ENCODE measurements around the gene RFXANK.
"Not testable (repeated sequence)": the region's sequence is repeated elsewhere in the genome, so short reads cannot be mapped to it uniquely, and the experiment has no call there.

The RFXANK gene, protein sequence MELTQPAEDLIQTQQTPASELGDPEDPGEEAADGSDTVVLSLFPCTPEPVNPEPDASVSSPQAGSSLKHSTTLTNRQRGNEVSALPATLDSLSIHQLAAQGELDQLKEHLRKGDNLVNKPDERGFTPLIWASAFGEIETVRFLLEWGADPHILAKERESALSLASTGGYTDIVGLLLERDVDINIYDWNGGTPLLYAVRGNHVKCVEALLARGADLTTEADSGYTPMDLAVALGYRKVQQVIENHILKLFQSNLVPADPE

DNA sequence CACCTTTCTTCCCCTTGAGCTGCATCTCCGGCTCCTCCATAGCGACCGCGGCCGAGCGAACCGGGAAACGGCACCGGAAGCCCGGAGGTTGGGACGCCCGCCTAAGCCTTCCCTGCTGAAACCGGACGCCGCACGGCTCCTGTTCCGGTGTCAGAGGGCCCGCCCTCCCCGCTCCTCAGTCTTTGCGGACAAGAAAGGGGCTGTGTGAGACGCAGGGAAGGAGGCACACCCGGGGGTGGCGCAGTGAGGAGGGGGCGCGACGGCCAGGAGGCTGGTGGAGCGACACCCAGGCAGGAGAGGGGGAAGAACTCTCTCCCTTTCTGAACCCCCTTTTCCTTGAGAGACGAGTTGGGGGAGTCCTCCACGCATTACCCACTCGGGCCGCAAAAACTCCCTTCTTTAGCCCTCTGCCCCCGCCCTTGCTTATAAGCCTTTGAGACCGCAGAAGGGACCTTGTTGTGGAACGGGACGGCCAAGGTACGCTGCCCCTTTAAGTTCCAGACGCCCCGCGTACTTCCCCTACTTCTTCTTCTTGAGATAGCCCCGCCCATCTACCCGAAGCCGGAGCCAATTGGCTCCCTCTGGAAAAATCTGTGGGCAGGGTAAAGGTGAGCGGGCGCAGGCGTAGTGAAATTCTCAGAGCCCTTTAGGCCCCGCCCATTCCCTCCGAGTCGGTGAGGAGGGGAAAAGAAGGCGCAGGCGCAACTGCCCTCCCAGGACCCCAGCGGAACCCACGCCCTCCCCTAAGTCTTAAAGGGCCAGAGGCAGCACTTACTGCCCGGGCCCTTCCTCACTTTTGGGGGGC lies at the start of gene RFXANK, which contains the start of gene BORCS8:
Gene RFXANK, plus strand, starts transcription at position 181 of the 805 bp plus-strand sequence. CDS start 1,689 bp downstream, outside the sequence.
Gene BORCS8, minus strand, starts transcription at position 75 of the 805 bp plus-strand sequence. Its CDS starts 35 bp downstream, at position 40.
- peak; percentile 100 for DNase-seq (ENCODE audit: low spot score)

DNA sequence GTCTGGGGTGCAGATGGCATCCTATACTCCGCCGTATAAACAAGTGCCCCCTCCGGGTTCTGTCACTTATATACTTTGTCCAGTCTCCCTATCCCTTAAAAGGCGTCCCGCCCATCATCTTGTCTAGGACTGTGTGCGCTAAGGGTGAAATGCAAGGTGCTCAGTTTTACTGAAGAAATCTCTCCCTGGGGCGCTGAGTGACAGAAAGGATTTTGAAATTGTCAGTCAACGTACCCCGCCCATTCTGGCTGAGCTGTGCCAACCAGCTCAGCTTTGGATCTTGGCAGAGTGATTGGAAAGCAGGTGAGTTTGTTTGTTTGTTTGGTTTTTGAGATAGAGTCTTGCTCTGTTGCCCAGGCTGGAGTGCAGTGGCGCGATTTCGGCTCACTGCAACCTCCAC lies 49.7 kb upstream of the RFXANK start:
- no peak for DNase-seq (ENCODE audit: low spot score)

DNA sequence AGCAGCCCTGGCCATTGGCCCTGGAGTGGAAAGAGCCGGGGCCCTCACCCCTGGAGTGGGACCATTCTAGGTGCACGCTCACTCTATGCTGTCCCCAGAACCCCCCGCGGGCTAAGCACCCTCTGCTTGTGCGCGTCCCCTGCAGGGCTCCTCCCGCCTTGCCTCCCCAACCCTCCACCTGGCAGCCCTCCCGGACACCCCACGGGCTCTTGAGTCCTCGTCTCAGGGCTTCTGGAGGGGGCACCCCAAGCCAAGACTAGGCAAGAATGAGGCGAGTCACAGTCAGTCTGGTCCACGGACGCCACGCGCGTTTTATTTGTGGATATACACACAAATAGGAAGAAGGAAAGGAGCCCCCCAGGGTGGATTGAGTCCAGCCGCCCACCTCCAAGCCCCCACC lies 46.8 kb upstream of the RFXANK start:
- no peak for DNase-seq (ENCODE audit: low spot score)

DNA sequence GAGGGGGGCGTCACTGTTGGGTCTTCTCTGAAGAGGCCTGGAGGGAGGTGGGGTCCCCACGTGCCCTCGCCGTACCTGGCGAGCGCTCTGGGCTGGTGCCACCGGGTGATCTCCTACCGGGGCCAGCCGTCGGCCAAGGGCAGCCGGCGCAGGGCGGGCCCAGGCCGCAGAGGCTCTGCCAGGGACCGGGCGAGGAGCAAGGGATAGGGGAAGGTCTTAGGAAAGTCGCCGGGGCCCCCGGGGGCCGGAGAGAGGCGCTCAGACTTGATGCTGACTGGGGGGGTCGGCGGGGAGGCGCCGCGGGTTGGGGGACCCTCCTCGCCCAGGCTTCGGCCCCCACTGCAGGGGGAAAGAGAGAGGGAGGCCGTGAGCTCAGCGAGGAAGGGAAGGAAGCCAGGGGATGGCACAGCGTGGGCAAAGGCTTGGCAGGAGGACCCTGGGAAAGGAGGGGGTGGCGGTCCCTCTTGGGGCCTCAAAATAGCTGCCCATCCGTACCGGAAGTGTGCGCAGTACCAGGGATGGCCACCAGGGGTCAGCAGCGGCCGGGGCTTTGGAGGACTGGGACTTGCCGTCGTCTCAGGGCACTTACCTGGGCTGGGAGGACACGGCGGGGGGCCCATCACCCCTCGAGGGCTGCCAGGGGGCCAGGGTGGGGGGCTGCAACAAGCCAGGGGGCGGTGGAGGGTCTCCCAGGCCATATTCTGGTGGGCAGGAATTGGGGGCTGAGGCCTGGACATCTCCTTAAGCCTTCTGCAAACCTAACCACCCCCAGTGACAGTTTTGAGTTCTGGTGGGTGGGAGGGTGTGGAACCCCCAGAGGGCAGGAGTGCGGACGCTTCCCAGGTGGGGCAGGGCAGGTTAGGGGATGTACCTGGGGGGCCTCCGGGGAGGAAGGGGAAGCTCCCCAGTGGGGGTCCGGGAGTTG lies 46.1 kb upstream of the RFXANK start:
- DNase-seq (ENCODE audit: low spot score): peak; percentile 64

DNA sequence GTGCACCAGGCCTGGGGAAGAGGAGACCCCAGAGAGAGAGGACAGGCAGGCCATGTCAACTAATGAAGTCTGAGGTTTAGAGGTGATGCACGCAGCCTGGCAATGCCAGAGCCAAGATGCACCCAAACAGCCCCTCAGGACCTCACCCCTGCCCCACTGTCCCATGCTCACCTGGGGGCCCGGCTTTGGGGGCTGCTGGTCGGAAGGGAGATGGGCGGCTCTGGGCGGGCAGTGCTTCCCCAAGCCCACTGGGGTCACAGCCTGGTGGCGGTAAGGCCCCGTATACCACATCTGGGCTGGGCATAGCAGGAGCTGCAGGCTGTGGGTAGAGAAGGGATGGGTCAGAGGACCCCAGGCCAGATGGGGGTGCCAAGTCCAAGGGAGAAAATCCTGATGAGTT lies 45.2 kb upstream of the RFXANK start:
- DNase-seq (ENCODE audit: low spot score): no peak

DNA sequence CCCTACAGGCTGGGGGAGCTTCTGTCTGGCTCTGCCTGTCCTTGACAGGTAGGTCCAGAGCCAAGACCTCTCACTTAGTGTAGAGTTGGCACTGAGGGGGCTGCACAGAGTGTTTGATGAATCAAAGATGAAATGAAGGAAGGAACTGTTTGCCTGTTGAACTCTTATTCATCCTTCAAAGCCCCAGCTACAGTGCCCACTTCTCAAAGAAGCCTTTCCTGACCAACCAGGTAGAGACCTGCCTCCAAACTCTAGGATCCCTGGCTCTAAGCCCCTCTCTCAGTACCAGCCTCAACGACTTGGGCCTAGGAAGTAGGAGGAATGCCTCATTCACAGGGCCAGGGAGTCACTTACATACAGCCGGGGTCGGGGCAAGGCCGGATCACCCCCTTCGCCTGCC lies 44.7 kb upstream of the RFXANK start:
- DNase-seq (ENCODE audit: low spot score): no peak

DNA sequence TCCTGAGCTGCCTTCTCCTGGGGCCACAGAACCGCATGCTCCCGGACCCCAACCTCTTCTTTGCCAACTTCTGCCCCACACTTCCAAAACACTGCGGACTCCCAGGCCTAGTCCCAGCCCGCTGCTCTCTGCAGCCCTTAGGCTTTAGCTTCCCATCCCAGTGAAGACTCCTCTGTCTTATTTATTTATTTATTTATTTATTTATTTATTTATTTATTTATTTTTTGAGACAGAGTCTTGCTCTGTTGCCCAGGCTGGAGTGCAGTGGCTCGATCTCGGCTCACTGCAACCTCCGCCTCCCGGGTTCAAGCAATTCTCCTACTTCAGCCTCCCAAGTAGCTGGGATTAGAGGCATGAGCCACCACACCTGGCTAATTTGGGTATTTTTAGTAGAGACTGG lies 43.6 kb upstream of the RFXANK start:
- not testable (repeated sequence) for DNase-seq (ENCODE audit: low spot score)

DNA sequence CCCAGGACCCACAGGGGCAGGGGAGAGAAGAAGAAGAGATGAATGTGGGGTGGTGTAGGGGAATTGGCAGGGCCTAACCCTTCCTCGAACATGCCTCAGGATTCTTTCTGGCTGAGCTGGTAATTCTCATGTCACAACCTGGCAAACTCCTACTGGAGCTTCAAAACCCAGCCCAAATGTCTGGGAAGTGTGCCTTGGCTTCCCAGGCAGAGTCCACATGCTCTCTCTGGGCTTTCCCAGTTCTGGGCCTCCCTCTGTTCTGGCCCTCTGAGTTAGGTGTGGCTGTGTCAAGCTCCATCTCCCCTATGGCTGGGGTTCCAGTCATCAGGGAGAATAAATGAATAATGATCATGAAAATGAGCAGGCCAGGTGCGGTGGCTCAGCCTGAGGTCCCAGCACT lies 42.6 kb upstream of the RFXANK start:
- no peak for DNase-seq (ENCODE audit: low spot score)

DNA sequence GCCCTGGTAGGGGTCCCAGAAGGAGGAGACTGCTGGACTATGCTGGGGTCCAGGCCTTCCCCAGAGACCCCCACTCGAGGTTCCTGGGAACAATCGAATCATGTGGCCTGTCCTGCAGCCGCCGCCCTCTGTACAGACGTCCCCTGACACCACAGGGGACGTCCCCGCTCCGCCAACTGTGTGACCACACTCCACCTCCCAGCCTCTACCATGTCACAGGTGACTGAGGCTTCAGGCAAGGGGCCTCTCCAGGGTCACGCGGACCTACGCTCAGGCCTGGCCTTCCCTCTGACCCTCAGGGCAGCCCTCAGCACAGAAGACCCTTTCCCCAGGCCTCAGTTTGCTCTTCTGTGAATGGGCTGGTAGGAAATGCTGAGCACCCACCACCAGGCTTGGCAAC lies 40.6 kb upstream of the RFXANK start:
- DNase-seq (ENCODE audit: low spot score): no peak

DNA sequence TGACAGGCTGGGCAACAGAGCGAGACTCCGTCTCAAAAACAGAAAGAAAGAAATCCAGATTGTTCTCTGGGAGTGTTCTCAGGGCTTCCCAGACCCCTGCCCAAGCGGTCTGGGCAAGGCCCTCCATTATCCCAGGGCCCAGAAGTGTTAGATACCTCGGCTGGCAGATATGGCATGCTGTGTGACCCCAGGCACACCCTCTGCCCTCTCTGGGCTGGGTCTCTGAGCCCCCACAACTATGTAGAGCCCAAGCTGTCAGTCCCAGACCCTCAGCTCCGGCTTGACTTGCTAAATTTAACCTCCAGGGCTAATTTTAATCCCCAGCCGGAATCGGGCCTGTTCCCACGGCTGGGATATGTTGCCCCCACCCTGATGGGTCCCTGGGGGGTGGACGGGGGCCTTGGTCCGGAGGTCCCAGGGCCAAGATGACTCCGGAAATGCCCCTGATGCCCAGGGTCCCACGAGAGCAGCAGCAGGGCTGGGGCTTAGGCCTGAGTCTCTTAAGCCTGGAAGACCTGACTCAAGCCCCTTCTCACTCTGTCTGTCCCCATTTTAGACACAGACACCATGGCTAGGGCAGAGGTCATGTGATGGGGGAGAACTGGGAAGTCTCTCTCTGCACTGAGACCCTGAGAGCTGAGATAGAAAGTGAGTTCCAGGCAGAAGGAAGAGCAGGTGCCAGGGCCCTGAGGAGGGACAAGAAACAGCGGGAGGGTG lies 39.2 kb upstream of the RFXANK start:
- DNase-seq (ENCODE audit: low spot score): no peak

DNA sequence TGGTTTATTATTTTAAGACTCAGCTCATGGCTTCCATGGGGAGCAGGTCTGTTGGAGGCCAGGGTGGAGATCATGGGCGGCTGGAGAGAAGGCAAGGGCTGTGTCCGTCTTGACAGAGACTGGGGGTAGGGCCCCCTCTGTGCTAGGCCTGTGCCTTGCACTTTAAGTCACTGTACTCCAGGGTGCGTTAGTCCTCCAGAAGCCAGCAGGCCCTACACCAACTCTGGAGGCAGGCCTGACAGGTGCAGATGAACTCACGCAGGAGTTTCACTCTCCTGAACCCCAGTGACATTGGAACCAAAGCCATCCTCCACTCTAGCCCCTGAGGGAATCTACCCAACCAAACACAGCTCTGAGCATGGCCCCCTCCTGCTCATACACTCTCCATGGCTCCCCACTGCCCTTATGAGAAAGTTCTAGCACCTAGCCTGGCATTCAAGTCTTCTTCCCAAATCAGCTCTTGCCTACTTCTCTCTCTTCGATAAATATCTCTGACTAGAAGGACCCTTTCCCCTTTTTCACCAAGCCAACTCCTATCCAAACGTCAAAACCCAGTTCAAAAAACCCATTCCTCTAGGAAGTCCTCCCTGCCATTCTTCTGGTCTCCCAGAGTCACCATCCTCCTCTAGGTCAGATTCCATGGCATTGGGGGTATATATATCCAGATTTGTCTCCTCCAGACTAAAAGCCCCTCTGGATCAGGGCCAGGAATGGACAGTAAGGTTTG lies 37.1 kb upstream of the RFXANK start:
- no peak for DNase-seq (ENCODE audit: low spot score)

DNA sequence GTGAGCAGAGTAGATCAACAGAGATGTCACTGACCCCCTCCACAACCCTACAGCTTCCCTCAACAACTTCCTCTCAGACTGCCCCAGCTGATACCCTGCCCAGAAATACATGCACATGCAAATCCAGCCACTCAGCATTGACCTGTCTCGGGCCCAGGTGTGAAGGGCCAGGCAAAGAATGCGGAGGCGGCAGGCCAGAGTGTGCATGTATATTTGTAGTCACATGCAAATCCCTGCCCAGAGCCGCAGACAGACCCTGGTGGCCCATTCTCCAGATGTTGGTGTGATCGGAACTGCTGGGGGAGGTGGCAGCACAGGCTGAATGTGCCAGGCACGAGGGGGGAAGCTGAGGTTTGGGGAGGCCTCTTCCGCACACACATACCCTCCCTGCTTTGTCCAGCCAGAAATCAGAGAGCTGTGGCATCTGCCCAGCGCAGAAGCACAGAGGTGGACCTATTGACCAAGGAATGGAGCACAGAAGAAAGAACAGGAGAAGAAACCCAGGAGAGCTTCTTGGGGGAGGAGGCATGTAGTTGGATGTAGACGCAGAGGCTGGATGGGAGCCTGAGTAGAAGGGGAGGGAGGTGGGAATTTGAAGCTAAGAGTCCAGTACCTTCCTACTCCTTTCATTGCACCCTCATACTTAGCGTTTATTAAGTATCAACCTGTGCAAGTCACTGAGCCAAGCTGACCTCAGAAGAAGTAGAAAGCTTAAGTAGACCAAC lies 36.4 kb upstream of the RFXANK start:
- no peak for DNase-seq (ENCODE audit: low spot score)

DNA sequence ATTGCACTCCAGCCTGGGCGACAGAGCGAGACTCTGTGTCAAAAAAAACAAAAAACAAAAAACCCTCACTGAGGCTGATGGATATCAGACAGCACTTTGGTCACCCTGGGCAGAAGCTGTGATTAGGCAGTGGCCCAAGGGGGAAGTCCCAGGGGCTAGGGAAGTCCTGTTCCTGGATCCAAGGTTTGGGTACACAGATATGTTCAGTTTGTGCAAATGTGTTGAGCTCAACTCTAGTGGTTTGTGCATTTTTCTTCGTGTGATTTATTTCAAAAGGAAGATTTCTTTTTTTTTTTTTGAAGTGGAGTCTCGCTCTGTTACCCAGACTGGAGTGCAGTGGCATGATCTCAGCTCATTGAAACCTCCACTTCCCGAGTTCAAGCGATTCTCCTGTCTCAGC lies 34.2 kb upstream of the RFXANK start:
- no peak for DNase-seq (ENCODE audit: low spot score)

DNA sequence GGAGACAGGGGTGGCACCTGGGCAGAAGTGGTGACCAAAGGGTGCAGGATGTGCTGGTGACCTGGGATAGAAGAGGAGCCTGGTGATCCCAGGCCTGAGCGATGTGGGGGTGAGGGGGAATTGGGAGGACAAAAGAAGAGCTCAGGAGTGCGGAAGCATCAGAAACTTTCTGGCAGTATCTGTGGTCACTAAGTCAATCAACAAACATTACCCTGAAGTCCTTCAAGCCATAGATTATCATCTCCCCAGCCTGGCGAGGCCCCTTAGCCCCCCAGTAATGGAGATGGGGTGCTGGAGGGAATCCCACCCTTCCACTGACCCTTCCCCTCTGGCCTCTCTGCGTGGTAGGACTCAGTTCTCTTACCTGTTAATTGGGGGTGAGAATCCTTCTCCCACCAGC lies 32.5 kb upstream of the RFXANK start:
- no peak for DNase-seq (ENCODE audit: low spot score)

DNA sequence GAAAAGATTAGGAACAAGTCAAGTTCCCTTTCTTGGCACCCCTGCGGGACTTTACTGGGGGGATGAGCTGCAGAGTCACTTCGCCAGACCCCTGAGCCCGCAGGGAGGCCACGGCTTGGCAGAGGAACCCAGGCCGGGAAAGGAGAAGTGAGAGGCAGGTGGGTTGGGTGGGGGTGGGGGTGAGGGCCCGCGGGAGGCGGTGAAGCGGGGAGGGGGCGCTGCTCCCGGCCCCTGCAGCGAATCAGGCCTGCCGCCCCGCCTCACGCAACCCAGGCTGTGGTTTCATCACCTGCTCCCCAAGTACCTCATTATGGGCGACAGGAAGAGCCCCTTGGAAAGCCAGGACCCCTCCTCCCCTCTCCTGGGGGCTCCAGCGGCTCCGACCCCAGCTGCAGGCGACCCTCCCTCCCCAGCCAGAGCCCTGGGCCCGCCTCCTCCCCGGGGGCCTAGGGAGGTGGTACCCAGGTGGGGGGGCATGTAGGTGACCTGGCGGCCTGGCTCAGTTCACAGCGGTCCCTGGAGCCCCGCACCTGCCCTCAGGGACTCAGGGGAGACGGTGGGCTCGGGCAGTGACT lies 31.5 kb upstream of the RFXANK start:
- DNase-seq (ENCODE audit: low spot score): no peak

DNA sequence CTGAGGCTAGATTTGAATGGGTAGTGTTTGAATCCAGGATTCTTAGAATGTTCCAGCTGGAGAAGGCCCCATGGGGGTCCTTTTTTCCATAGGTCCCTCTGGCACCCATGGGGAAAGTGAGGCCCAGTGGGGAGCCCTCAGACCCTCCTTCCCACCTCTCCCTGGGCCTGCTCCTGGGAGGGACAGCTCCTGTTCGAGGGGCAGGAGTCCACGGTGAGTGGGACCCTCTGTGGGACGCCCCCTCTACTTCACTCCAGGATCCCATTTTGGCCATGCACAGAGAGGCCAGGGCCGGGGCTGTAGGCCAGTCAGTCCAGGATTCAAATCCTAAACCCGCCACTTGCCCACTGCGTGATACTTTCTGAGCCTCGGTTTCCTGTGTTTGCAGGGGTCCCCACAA lies 29.6 kb upstream of the RFXANK start:
- no peak for DNase-seq (ENCODE audit: low spot score)

DNA sequence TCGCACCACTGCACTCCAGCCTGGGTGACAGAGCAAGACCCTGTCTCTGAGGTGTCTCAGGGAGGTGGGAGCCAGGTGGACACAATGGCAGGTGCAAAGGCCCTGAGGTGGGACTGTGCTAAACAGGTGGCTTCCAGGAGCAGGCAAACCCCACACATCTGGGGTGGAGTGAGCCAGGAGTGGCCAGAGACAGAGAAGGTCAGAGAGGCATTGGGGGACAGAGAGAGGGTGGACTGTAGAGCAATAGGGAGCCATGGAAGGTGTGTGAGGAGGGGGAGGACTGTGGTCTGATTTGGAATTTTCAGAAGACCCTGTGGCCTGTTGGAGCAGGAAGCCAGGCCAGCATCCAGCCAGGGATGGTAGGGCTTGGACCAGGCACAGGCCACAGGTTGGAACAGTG lies 26.7 kb upstream of the RFXANK start:
- DNase-seq (ENCODE audit: low spot score): no peak

DNA sequence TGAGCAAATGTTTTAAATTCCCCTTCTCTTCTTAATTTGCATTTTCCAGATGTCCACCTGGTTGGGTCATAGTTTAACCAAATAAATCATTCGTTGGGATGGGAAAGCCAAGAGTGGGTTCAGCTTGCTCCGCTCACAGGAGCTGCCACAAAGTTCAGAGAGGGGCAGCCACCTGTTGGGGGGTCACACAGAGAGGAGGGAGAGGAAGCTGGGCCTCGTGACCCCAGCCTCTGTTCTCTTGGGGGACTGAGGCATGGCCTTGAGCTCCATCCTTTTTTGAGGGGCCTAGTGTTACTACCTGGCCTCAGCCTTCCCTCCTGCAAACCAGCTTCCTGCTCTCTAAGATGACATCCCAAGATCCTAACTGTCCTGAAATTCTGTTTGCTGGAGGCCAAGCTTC lies 24.4 kb upstream of the RFXANK start:
- DNase-seq (ENCODE audit: low spot score): no peak

DNA sequence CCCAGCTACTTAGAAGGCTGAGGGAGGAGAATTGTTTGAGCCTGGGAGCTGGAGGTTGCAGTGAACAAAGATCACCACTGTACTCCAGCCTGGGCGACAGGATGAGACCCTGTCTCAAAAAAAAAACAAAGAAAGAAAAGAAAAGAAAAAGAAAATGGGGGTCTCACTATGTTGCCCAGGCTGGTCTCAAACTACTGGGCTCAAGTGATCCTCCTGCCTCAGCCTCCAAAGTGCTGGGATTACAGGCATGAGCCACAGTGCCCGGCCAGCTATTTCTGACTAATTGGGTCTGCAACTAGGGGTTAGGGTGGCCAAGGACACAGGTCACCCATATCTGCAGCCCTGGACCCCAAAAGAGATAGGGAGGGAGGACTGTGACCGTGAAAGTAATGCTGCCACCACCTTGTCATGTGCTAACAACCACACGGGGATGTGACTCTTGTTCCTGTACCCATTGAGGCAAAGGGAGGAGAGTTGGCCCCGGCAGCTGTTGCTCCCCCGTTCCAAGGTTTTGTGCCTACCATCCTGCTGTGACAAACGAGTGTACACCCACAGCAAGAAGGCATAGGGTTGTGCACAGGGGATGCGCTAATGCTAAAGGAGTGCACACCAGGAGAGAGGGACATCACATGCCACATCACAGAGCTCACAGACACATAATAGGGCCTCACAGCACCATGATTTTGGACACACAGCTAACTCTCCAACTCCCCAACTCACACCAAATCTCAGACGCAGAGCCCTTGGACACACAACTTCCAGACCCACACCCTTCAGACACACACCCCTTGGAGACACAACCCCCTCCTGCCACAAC lies 22.6 kb upstream of the RFXANK start:
- no peak for DNase-seq (ENCODE audit: low spot score)

All from cerebellar cortex (tissue), 1 donor.